ENCODE measurements around the gene EBI3. TPM values are rescaled to one million over a fixed set of nuclear protein-coding genes. Genes with fewer than 3 reads are reported as not detected.
"Not testable (repeated sequence)": the region's sequence is repeated elsewhere in the genome, so short reads cannot be mapped to it uniquely, and the experiment has no call there.

EBI3 gene
- total RNA-seq, 2 experiments from 2014 or later: not detected

GRCh38 chr19:4225885-4226284 lies 3.4 kb upstream of the EBI3 start:
- intact Hi-C loops (cut with DNase I, micrococcal nuclease): no loop called here
- no peak for TF ChIP-seq CTCF (IDR thresholded peaks at IDR 0.05)
- Mint-ChIP-seq H3K9me3 (no peaks in the 10 kb centered on the region), H3K36me3 (ENCODE audit: low read depth) (no peaks in the 10 kb centered on the region), H3K4me1 (ENCODE audit: low read depth) (no peaks in the 10 kb centered on the region), H3K27me3 (peaks cover 15% of the 10 kb centered on the region), H3K4me3 (no peak overlapping the region), H3K27ac (no peak overlapping the region)
- H3K27me3 ChIP-seq (ENCODE audit: control insufficient read depth in 1 of 2, insufficient read depth in 2 of 2, low read length in 2 of 2): peaks cover 10 to 22% of the 10 kb centered on the region in 2 experiments
- CTCF ChIA-PET: no interaction called here
- H3K9me3 ChIP-seq (ENCODE audit: control insufficient read depth in 1 of 2, insufficient read depth in 1 of 2, low read length in 2 of 2): peaks cover 0 to 10% of the 10 kb centered on the region in 2 experiments
- ATAC-seq (ENCODE audit: poor library complexity) (no peak), DNase-seq (no peak)
- H3K4me1 ChIP-seq (ENCODE audit: insufficient read depth, low read length): peaks cover 9% of the 10 kb centered on the region
- no peak overlapping the region for H3K27ac ChIP-seq (ENCODE audit: low read depth in 1 of 2, low read length in 2 of 2)
- no peak overlapping the region for H3K4me3 ChIP-seq (ENCODE audit: low read length)
- no peaks in the 10 kb centered on the region for H3K36me3 ChIP-seq (ENCODE audit: insufficient read depth, low read length)
- POLR2A ChIA-PET: no interaction called here

DNA sequence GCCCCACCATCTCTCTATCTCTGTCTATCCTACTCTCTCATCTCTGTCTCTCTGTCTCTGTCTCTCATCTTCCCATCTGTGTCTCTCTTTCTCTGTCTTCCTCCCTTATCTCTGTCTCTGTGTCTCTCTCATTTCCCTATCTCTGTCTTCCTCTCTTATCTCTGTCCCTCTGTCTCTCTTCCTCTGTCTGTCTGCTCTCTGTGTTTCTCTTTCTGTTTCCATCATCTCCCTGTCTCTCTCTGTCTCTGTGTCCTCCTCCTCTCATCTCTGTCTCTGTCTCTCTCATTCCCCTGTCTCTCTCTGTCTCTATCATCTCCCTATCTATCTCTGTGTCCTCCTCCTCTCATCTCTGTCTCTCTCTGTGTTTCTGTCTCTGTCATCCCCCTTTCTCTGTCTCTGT lies 1.6 kb upstream of the EBI3 start:
- Histone ChIP-seq H3K9me3 (ENCODE audit: control insufficient read depth in 1 of 2, insufficient read depth in 1 of 2, low read length in 2 of 2) (peaks cover 0 to 14% of the 10 kb centered on the region in 2 experiments), H3K4me3 (ENCODE audit: low read length) (no peak overlapping the region), H3K27ac (ENCODE audit: low read depth in 1 of 2, low read length in 2 of 2) (no peak overlapping the region), H3K36me3 (ENCODE audit: insufficient read depth, low read length) (no peaks in the 10 kb centered on the region), H3K27me3 (ENCODE audit: control insufficient read depth in 1 of 2, insufficient read depth in 2 of 2, low read length in 2 of 2) (peaks cover 14 to 26% of the 10 kb centered on the region in 2 experiments), H3K4me1 (ENCODE audit: insufficient read depth, low read length) (peaks cover 9% of the 10 kb centered on the region)
- Mint-ChIP-seq H3K27me3 (peaks cover 18% of the 10 kb centered on the region), H3K9me3 (no peaks in the 10 kb centered on the region), H3K36me3 (ENCODE audit: low read depth) (no peaks in the 10 kb centered on the region), H3K4me1 (ENCODE audit: low read depth) (no peaks in the 10 kb centered on the region), H3K27ac (no peak overlapping the region), H3K4me3 (no peak overlapping the region)
- no peak for TF ChIP-seq CTCF (IDR thresholded peaks at IDR 0.05)
- DNase-seq (no peak), ATAC-seq (ENCODE audit: poor library complexity) (no peak)
- POLR2A ChIA-PET: no interaction called here
- CTCF ChIA-PET: no interaction called here
- intact Hi-C loops (cut with DNase I, micrococcal nuclease): no loop called here

- ATAC-seq (ENCODE audit: poor library complexity) (no peak), DNase-seq (no peak)
- intact Hi-C loops (cut with DNase I, micrococcal nuclease): no loop called here
- Histone ChIP-seq H3K4me1 (ENCODE audit: insufficient read depth, low read length) (peaks cover 9% of the 10 kb centered on the region), H3K27ac (ENCODE audit: low read depth in 1 of 2, low read length in 2 of 2) (no peak overlapping the region), H3K27me3 (ENCODE audit: control insufficient read depth in 1 of 2, insufficient read depth in 2 of 2, low read length in 2 of 2) (peaks cover 17 to 26% of the 10 kb centered on the region in 2 experiments), H3K36me3 (ENCODE audit: insufficient read depth, low read length) (no peaks in the 10 kb centered on the region), H3K4me3 (ENCODE audit: low read length) (no peak overlapping the region), H3K9me3 (ENCODE audit: control insufficient read depth in 1 of 2, insufficient read depth in 1 of 2, low read length in 2 of 2) (peaks cover 0 to 14% of the 10 kb centered on the region in 2 experiments)
- TF ChIP-seq CTCF (IDR thresholded peaks at IDR 0.05): no peak
- Mint-ChIP-seq H3K9me3 (no peaks in the 10 kb centered on the region), H3K27ac (no peak overlapping the region), H3K4me3 (no peak overlapping the region), H3K36me3 (ENCODE audit: low read depth) (no peaks in the 10 kb centered on the region), H3K4me1 (ENCODE audit: low read depth) (no peaks in the 10 kb centered on the region), H3K27me3 (peaks cover 25% of the 10 kb centered on the region)
- ChIA-PET CTCF (no interaction called here), POLR2A (no interaction called here)
Observed at GRCh38 chr19:4228765-4229178, 551 bp upstream of the EBI3 start.

GRCh38 chr19:4230237-4230636 lies 914 bp downstream of the EBI3 start:
- DNase-seq; H3K4me3 Mint-ChIP-seq; ATAC-seq (ENCODE audit: poor library complexity); CTCF ChIA-PET; H3K9me3 Mint-ChIP-seq; H3K4me3 ChIP-seq (ENCODE audit: low read length); H3K27ac ChIP-seq (ENCODE audit: low read depth in 1 of 2, low read length in 2 of 2); H3K4me1 Mint-ChIP-seq (ENCODE audit: low read depth); intact Hi-C loops (cut with DNase I, micrococcal nuclease); H3K36me3 Mint-ChIP-seq (ENCODE audit: low read depth); H3K36me3 ChIP-seq (ENCODE audit: insufficient read depth, low read length); POLR2A ChIA-PET; H3K27ac Mint-ChIP-seq; H3K4me1 ChIP-seq (ENCODE audit: insufficient read depth, low read length): not testable (repeated sequence)
- Histone ChIP-seq H3K27me3 (ENCODE audit: control insufficient read depth in 1 of 2, insufficient read depth in 2 of 2, low read length in 2 of 2) (peaks cover 17 to 26% of the 10 kb centered on the region in 2 experiments), H3K9me3 (ENCODE audit: control insufficient read depth in 1 of 2, insufficient read depth in 1 of 2, low read length in 2 of 2) (peaks cover 0 to 18% of the 10 kb centered on the region in 2 experiments)
- peaks cover 31% of the 10 kb centered on the region for H3K27me3 Mint-ChIP-seq

- CTCF ChIA-PET: interaction anchor here (0.7 kb wide), 1 partner anchor 1580 kb away, joined by 4 read pairs; no protein-coding TSS in a partner anchor
Observed at GRCh38 chr19:4231521-4231920, 2.2 kb downstream of the EBI3 start.

More at GRCh38 chr19:4231521-4231920, 2.2 kb downstream of the EBI3 start:
- H3K4me1 Mint-ChIP-seq (ENCODE audit: low read depth); ATAC-seq (ENCODE audit: poor library complexity); H3K4me1 ChIP-seq (ENCODE audit: insufficient read depth, low read length); intact Hi-C loops (cut with DNase I, micrococcal nuclease); POLR2A ChIA-PET; H3K27ac ChIP-seq (ENCODE audit: low read depth in 1 of 2, low read length in 2 of 2); H3K36me3 Mint-ChIP-seq (ENCODE audit: low read depth); H3K9me3 Mint-ChIP-seq; H3K27ac Mint-ChIP-seq; H3K36me3 ChIP-seq (ENCODE audit: insufficient read depth, low read length); H3K4me3 ChIP-seq (ENCODE audit: low read length); DNase-seq; H3K4me3 Mint-ChIP-seq: not testable (repeated sequence)
- H3K27me3 Mint-ChIP-seq: peaks cover 28% of the 10 kb centered on the region
- peaks cover 0 to 18% of the 10 kb centered on the region in 2 experiments for H3K9me3 ChIP-seq (ENCODE audit: control insufficient read depth in 1 of 2, insufficient read depth in 1 of 2, low read length in 2 of 2)
- peaks cover 17 to 26% of the 10 kb centered on the region in 2 experiments for H3K27me3 ChIP-seq (ENCODE audit: control insufficient read depth in 1 of 2, insufficient read depth in 2 of 2, low read length in 2 of 2)
